Measurements from ENCODE around the gene DHX32.

The DHX32 gene

GRCh38 chr10:125792342-125793300 is 88.5 kb downstream of the DHX32 start (continued):
- TF ChIP-seq, protein P1, sequence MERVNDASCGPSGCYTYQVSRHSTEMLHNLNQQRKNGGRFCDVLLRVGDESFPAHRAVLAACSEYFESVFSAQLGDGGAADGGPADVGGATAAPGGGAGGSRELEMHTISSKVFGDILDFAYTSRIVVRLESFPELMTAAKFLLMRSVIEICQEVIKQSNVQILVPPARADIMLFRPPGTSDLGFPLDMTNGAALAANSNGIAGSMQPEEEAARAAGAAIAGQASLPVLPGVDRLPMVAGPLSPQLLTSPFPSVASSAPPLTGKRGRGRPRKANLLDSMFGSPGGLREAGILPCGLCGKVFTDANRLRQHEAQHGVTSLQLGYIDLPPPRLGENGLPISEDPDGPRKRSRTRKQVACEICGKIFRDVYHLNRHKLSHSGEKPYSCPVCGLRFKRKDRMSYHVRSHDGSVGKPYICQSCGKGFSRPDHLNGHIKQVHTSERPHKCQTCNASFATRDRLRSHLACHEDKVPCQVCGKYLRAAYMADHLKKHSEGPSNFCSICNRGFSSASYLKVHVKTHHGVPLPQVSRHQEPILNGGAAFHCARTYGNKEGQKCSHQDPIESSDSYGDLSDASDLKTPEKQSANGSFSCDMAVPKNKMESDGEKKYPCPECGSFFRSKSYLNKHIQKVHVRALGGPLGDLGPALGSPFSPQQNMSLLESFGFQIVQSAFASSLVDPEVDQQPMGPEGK (CRISPR knock-in tag; IDR thresholded peaks at IDR 0.05; ENCODE audit: borderline replicate concordance) = no peak

DNA sequence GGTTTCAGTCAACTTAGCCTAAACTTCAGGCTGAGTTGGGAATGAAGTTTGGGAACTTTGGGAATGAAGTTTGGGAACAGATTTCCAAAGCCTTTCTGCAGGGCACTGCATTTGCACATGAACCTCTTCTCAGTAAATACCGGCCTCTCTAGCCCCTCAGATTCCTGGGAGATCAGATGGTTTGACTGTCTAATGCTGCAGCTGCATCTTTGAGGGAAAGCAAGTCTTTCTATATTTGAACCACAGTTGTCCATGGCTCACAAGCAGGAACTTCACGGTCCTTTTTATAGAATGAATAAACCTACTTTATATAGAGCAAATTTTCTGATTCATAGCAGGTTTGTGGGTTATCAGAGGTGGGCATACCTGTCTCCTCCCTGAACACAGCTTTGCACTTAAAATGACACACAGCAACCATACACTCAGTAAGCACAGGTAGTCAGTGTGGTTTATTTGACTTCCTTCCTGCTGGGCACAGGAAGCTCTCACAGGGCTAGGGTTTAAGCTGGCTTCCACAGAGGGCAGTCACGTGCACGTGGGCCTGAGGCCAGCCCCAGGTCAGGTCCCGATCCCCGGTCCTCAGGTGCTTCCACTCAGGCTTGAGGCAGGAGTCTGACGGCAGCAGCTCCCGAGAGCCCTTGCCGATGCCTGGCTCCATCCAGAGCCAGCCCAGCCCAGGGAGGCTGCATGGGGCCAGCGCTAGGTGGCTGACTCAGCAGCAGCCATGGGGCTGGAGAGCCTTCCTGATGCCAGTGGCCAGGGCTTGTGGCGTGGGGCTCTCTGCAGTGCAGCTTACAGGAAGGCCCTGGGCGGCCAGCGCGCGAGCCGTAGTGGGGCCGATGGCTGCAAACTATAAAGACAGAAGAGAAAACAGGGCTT is 92.7 kb downstream of the DHX32 start:
- TF ChIP-seq TCF4 (CRISPR knock-in tag; IDR thresholded peaks at IDR 0.05; ENCODE audit: borderline replicate concordance) (no peak), SNAI2 (CRISPR knock-in tag; IDR thresholded peaks at IDR 0.05) (no peak), PPARA (CRISPR knock-in tag; IDR thresholded peaks at IDR 0.05; ENCODE audit: borderline replicate concordance) (no peak)
- no peak for ATAC-seq

Data from SK-N-SH treated with all-trans-retinoic acid at 6 μM for 48 hours (cell line).